B cell (primary cell): ENCODE measurements around the gene PKM. TPM values are rescaled to one million over a fixed set of nuclear protein-coding genes. Genes with fewer than 3 reads are reported as not detected.
"Not testable (repeated sequence)": the region's sequence is repeated elsewhere in the genome, so short reads cannot be mapped to it uniquely, and the experiment has no call there.

Experiments used
- ATAC-seq: fragments of 200-7000 bp; cut with Tn5 transposase; one replicate; pipeline ENCODE4 v1.10.0; 2021; ENCODE audit warnings: low read depth, mild to moderate bottlenecking, moderate number of reproducible peaks, moderate library complexity
- CTCF ChIA-PET: fragments of 350-600 bp; sonication (Branson Sonifier 250); formaldehyde crosslinking; loops from one replicate; lab custom pipeline; 2021; ENCODE audit warnings: antibody characterized with exemption, inconsistent platforms; lab: Charles Lee
- POLR2A ChIA-PET: fragments of 350-600 bp; sonication (Branson Sonifier 250); formaldehyde crosslinking; loops from one replicate; lab custom pipeline; 2021; ENCODE audit warnings: antibody characterized with exemption; lab: Charles Lee
- DNase-seq: peaks from one replicate; pipeline ENCODE4 v3.0.0; 2013
- H2AFZ ChIP-seq: 2 replicates; pipeline ENCODE4 v1.6.1; 2012; ENCODE audit warnings: mild to moderate bottlenecking, low read depth, low read length; ENCODE audit not compliant: insufficient read depth, poor library complexity, severe bottlenecking
- H3K27ac ChIP-seq, 2 donors: 1 replicate in 1 of 2; 2 replicates in 1 of 2; pipeline ENCODE4 v1.5.1; 2012 to 2013; ENCODE audit warnings: low read length in 2 of 2, mild to moderate bottlenecking in 2 of 2, moderate library complexity in 1 of 2
- H3K27me3 ChIP-seq, 4 experiments: fragments of 200-600 bp in 1 of 4; sonication (generic) in 1 of 4; replicated peaks in 1 of 4; 1 replicate in 2 of 4; 2 replicates in 2 of 4; pipeline versions ENCODE4 v1.6.1 to v1.7.0; 2013 to 2016; ENCODE audit warnings: low read length in 3 of 4, mild to moderate bottlenecking in 2 of 4, mixed read lengths in 1 of 4, moderate library complexity in 1 of 4; ENCODE audit not compliant: insufficient read depth in 4 of 4, control insufficient read depth in 3 of 4; ENCODE audit errors: control extremely low read depth in 1 of 4
- H3K36me3 ChIP-seq, 2 experiments: replicated peaks in 1 of 2; 1 replicate in 1 of 2; 2 replicates in 1 of 2; pipeline versions ENCODE4 v1.6.1 to v1.7.1; 2013; ENCODE audit warnings: low read length in 1 of 2; ENCODE audit not compliant: insufficient read depth in 2 of 2, control insufficient read depth in 1 of 2; ENCODE audit errors: control extremely low read depth in 1 of 2, extremely low read depth in 1 of 2
- H3K4me1 ChIP-seq, 2 donors: fragments of 200-600 bp in 1 of 2; sonication (generic) in 1 of 2; 1 replicate in 1 of 2; 2 replicates in 1 of 2; pipeline versions ENCODE4 v1.5.1 to v1.6.1; 2013 to 2017; ENCODE audit warnings: low read length in 2 of 2; ENCODE audit not compliant: control insufficient read depth in 2 of 2, insufficient read depth in 2 of 2
- H3K4me2 ChIP-seq: replicated peaks from 2 replicates; pipeline ENCODE3; 2012; ENCODE audit warnings: mild to moderate bottlenecking, low read depth, low read length; ENCODE audit not compliant: poor library complexity, severe bottlenecking
- H3K4me3 ChIP-seq, 5 experiments: fragments of 200-600 bp in 1 of 5; sonication (generic) in 1 of 5; 1 replicate in 3 of 5; 2 replicates in 2 of 5; pipeline versions ENCODE4 v1.5.1 to v1.7.0; 2011 to 2016; ENCODE audit warnings: low read length in 4 of 5, mild to moderate bottlenecking in 4 of 5, low read depth in 2 of 5, control low read depth in 1 of 5, moderate library complexity in 1 of 5; ENCODE audit not compliant: insufficient read depth in 1 of 5; ENCODE audit errors: control extremely low read depth in 1 of 5, extremely low read depth in 1 of 5
- H3K79me2 ChIP-seq: fragments of 200-600 bp; sonication (generic); one replicate; pipeline ENCODE4 v1.6.0; 2016; ENCODE audit warnings: low read length; ENCODE audit not compliant: control insufficient read depth, insufficient read depth
- H3K9ac ChIP-seq: fragments of 200-600 bp; sonication (generic); 2 replicates; pipeline ENCODE4 v1.6.1; 2017; ENCODE audit warnings: mild to moderate bottlenecking, low read length, moderate library complexity
- H3K9me3 ChIP-seq, 3 donors: one replicate each; pipeline versions ENCODE4 v1.6.1 to v1.7.1; 2013; ENCODE audit warnings: low read length in 2 of 3; ENCODE audit not compliant: control insufficient read depth in 2 of 3, insufficient read depth in 1 of 3; ENCODE audit errors: control extremely low read depth in 1 of 3
- H4K20me1 ChIP-seq: 2 replicates; pipeline ENCODE4 v1.6.0; 2012; ENCODE audit warnings: mild to moderate bottlenecking, low read length; ENCODE audit not compliant: insufficient read depth, control insufficient read depth, poor library complexity, severe bottlenecking
- H3K27ac Mint-ChIP-seq: one replicate; pipeline ENCODE4 v1.8.0; 2021; ENCODE audit warnings: mixed read lengths
- H3K27me3 Mint-ChIP-seq: one replicate; pipeline ENCODE4 v1.8.0; 2021; ENCODE audit warnings: mixed read lengths
- H3K4me1 Mint-ChIP-seq: one replicate; pipeline ENCODE4 v1.8.0; 2021; ENCODE audit warnings: mixed read lengths
- H3K4me3 Mint-ChIP-seq: one replicate; pipeline ENCODE4 v1.8.0; 2021; ENCODE audit warnings: mixed read lengths
- H3K9me3 Mint-ChIP-seq: one replicate; pipeline ENCODE4 v1.8.0; 2022; ENCODE audit warnings: mixed read lengths; ENCODE audit not compliant: insufficient read depth
- CTCF ChIP-seq: fragments of 200-600 bp; IDR thresholded peaks from one replicate; pipeline ENCODE4 v1.8.0; 2022; ENCODE audit warnings: antibody characterized with exemption, mild to moderate bottlenecking
- EZH2 ChIP-seq: IDR thresholded peaks from 2 replicates; pipeline ENCODE4 v1.6.1; 2012; ENCODE audit warnings: borderline replicate concordance, low read depth, mild to moderate bottlenecking, moderate library complexity, low read length; ENCODE audit not compliant: insufficient read depth, poor library complexity, severe bottlenecking
- WGBS: methylation state at CpG from one replicate; pipeline ENCODE4 v1.1.5; 2013; ENCODE audit warnings: missing lambda C conversion rate; ENCODE audit not compliant: insufficient coverage; 5-methylcytosine and 5-hydroxymethylcytosine counted together
- intact Hi-C: fragments of 100-400 bp; cut with micrococcal nuclease; formaldehyde crosslinking; loops from one replicate; pipeline ENCODE4 v1.10.0; 2022
- polyA plus RNA-seq: library from polyadenylated mRNA; depleted of rRNA; stranded (reverse); fragments of >200 nt; gene quantifications from 2 replicates; pipeline ENCODE4 v1.2.3, GENCODE V29; 2012
- total RNA-seq, 2 donors: library from RNA; stranded (reverse); fragments of 120-200 nt in 1 of 2; gene quantifications; 1 replicate in 1 of 2; 2 replicates in 1 of 2; pipeline versions ENCODE4 v1.2.3 to v1.2.4, GENCODE V29; 2013 to 2022

The PKM gene
- total and polyA plus RNA-seq, 2 donors (not counting 1 experiment from before 2014, with no cell fraction given): 179 to 323 TPM

- Mint-ChIP-seq H3K27me3 (peaks cover 27% of the 10 kb centered on the region), H3K4me1 (no peaks in the 10 kb centered on the region), H3K4me3 (no peak overlapping the region), H3K27ac (no peak overlapping the region), H3K9me3 (no peaks in the 10 kb centered on the region)
- Histone ChIP-seq H3K4me3 (no peak overlapping the region), H4K20me1 (no peaks in the 10 kb centered on the region), H3K79me2 (no peaks in the 10 kb centered on the region), H3K27me3 (peaks cover 0 to 2% (median 0%) of the 10 kb centered on the region in 4 experiments), H2AFZ (no peak overlapping the region), H3K4me2 (no peak overlapping the region), H3K9me3 (no peaks in the 10 kb centered on the region), H3K36me3 (no peaks in the 10 kb centered on the region), H3K4me1 (no peaks in the 10 kb centered on the region), H3K9ac (no peak overlapping the region), H3K27ac (no peak overlapping the region)
- ChIA-PET CTCF (no interaction called here), POLR2A (no interaction called here)
- no peak for DNase-seq
- intact Hi-C loops: no loop called here
- 95% methylated on average over 4 of the region's 6 CpGs for WGBS
- no peak for TF ChIP-seq EZH2
- TF ChIP-seq CTCF: no peak
- ATAC-seq: no peak
Observed at GRCh38 chr15:72173401-72173800, 57.6 kb downstream of the PKM start.

- no peak overlapping the region for H2AFZ ChIP-seq
- H3K36me3 ChIP-seq: no peaks in the 10 kb centered on the region
- CTCF ChIA-PET: no interaction called here
- WGBS: 87% methylated on average over 5 of the region's 5 CpGs
- no peak overlapping the region for H3K4me3 Mint-ChIP-seq
- ATAC-seq (no peak), DNase-seq (no peak)
- H3K4me3 ChIP-seq: no peak overlapping the region
- no peaks in the 10 kb centered on the region for H3K79me2 ChIP-seq
- no peaks in the 10 kb centered on the region for H3K4me1 Mint-ChIP-seq
- H3K27ac ChIP-seq: no peak overlapping the region
- intact Hi-C loops: no loop called here
- no peaks in the 10 kb centered on the region for H3K4me1 ChIP-seq
- H4K20me1 ChIP-seq: no peaks in the 10 kb centered on the region
- no peak overlapping the region for H3K9ac ChIP-seq
- no peaks in the 10 kb centered on the region for H3K9me3 ChIP-seq
- POLR2A ChIA-PET: no interaction called here
- H3K27ac Mint-ChIP-seq: no peak overlapping the region
- H3K4me2 ChIP-seq: no peak overlapping the region
- no peaks in the 10 kb centered on the region for H3K9me3 Mint-ChIP-seq
- peaks cover 0 to 2% (median 0%) of the 10 kb centered on the region in 4 experiments for H3K27me3 ChIP-seq
- H3K27me3 Mint-ChIP-seq: peaks cover 30% of the 10 kb centered on the region
- TF ChIP-seq CTCF: no peak
- TF ChIP-seq EZH2: no peak
Observed at GRCh38 chr15:72172796-72173195, 58.2 kb downstream of the PKM start.

- DNase-seq, intact Hi-C loops, H3K9me3 Mint-ChIP-seq, H3K27ac ChIP-seq, H3K4me3 Mint-ChIP-seq, H3K79me2 ChIP-seq, H3K9ac ChIP-seq, H3K9me3 ChIP-seq, H3K4me1 Mint-ChIP-seq, H3K4me2 ChIP-seq, H3K4me1 ChIP-seq, H3K27me3 ChIP-seq, ATAC-seq, H3K36me3 ChIP-seq, H3K27ac Mint-ChIP-seq, H2AFZ ChIP-seq, H4K20me1 ChIP-seq, POLR2A ChIA-PET, H3K4me3 ChIP-seq: not testable (repeated sequence)
- WGBS: 98% methylated on average over 10 of the region's 10 CpGs
- peaks cover 30% of the 10 kb centered on the region for H3K27me3 Mint-ChIP-seq
- CTCF ChIA-PET: interaction anchor here (0.7 kb wide), 1 partner anchor 12 kb away, joined by 3 read pairs; no protein-coding TSS in a partner anchor
Observed at GRCh38 chr15:72171978-72172377, 59.0 kb downstream of the PKM start.
